Skeletal muscle satellite cell (primary cell): Measurements from ENCODE around the gene TLCD3A.
"Not testable (repeated sequence)": the region's sequence is repeated elsewhere in the genome, so short reads cannot be mapped to it uniquely, and the experiment has no call there.

Experiments
- H3K27me3 ChIP-seq: 2 replicates; pipeline ENCODE4 v1.7.0; 2013; ENCODE audit warnings: low read length; ENCODE audit not compliant: control insufficient read depth, insufficient read depth
- H3K36me3 ChIP-seq: 2 replicates; pipeline ENCODE4 v1.7.0; 2013; ENCODE audit warnings: mild to moderate bottlenecking, control low read depth, low read length; ENCODE audit not compliant: insufficient read depth
- H3K4me1 ChIP-seq: 2 replicates; pipeline ENCODE4 v1.7.0; 2013; ENCODE audit warnings: low read length; ENCODE audit not compliant: control insufficient read depth, insufficient read depth
- H3K4me2 ChIP-seq: 2 replicates; pipeline ENCODE4 v1.7.0; 2013; ENCODE audit warnings: mild to moderate bottlenecking, low read length
- H3K4me3 ChIP-seq: 2 replicates; pipeline ENCODE4 v1.7.0; 2013; ENCODE audit warnings: low read length
- H3K9ac ChIP-seq: 2 replicates; pipeline ENCODE4 v1.7.0; 2013; ENCODE audit warnings: mild to moderate bottlenecking, low read depth, low read length, moderate library complexity
- H3K9me3 ChIP-seq: replicated peaks from 2 replicates; pipeline ENCODE4 v1.7.0; 2013; ENCODE audit warnings: mild to moderate bottlenecking, control low read depth, low read length

The TLCD3A gene

DNA sequence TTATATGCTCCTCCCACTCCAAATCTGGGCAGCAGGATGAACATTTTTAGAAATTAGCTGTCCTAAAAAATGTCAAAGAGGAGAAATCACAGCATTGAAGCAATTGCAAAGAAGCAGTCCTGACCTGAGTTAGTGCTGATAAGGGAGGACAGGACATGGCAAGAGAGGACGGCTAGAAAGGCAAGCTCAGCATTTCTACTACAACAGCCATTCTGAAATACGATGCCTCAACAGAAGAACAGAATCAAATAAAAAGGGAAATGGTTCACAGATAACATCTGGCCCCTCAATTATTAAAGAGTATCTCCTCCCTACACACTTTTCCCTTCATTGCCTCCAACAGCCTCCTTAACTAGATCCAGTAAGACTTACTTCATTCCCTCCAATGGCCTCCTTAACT lies 36.0 kb upstream of the TLCD3A start:
- H3K36me3 ChIP-seq: peaks cover 31% of the 10 kb centered on the region
- no peaks in the 10 kb centered on the region for H3K9me3 ChIP-seq
- H3K4me2 ChIP-seq: no peak overlapping the region
- H3K27me3 ChIP-seq: no peaks in the 10 kb centered on the region
- H3K4me1 ChIP-seq: peaks cover 48% of the 10 kb centered on the region
- peak overlapping the region; percentile 12 for H3K9ac ChIP-seq
- no peak overlapping the region for H3K4me3 ChIP-seq

DNA sequence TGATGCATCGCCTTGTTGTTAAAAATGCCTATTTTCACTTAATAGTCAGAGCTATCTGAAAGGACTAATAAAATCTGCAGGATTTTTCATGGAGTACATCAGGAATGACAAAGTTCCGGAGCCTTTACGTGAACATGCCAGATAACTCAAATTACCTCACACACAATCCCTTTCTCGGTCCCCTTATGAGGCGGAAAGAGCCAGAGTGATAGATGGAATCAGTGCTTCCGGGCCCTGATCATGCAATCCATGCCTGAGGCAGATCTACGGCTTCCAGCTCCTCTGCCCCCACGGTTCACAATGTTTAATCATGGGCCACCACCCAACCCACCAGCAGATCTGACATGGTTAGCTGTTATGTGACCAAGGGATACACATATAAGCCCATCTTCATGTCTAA lies 34.7 kb upstream of the TLCD3A start:
- H3K4me2 ChIP-seq: no peak overlapping the region
- no peaks in the 10 kb centered on the region for H3K27me3 ChIP-seq
- H3K4me1 ChIP-seq: peaks cover 37% of the 10 kb centered on the region
- peaks cover 31% of the 10 kb centered on the region for H3K36me3 ChIP-seq
- H3K9ac ChIP-seq: no peak overlapping the region
- H3K4me3 ChIP-seq: no peak overlapping the region
- H3K9me3 ChIP-seq: no peaks in the 10 kb centered on the region

DNA sequence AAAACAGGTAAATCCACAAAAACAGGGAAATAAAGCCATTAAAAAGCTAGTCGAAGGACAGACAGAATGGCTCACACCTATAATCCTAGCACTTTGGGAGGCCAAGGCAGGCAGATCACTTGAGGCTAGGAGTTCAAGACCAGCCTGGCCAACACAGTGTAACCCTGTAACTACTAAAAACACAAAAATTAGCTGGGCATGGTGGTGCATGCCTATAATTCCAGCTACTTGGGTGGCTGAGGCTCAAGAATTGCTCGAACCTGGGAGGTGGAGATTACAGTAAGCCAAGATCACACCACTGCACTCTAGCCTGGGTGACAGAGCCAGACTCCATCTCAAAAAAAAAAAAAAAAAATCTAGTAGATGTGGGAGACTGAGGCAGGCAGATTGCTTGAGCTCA lies 34.3 kb upstream of the TLCD3A start:
- peaks cover 31% of the 10 kb centered on the region for H3K36me3 ChIP-seq
- H3K9me3 ChIP-seq, H3K4me3 ChIP-seq, H3K4me2 ChIP-seq, H3K9ac ChIP-seq, H3K27me3 ChIP-seq: not testable (repeated sequence)
- peaks cover 33% of the 10 kb centered on the region for H3K4me1 ChIP-seq

DNA sequence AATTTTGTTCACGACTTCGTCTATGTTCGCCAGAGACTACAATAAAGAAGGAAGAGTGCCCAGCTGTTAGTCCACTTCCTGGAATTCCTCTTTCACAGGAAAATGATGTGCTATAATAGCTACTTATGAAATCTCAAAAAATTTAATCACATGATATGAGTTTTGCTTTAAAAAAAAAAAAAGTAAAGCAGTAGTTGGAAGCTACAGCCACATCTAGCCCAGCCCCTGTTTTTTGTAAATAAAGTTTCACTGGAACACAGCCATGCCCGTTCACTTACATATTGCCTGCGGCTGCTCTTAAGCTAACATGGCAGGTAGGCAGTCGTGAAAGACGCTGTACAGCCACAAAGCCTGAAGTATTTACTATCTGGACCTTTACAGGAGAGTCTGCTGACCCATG lies 33.1 kb upstream of the TLCD3A start:
- H3K27me3 ChIP-seq: no peaks in the 10 kb centered on the region
- H3K4me2 ChIP-seq: no peak overlapping the region
- peaks cover 31% of the 10 kb centered on the region for H3K36me3 ChIP-seq
- no peaks in the 10 kb centered on the region for H3K9me3 ChIP-seq
- H3K4me1 ChIP-seq: peaks cover 30% of the 10 kb centered on the region
- peak overlapping the region; percentile 8 for H3K9ac ChIP-seq
- H3K4me3 ChIP-seq: no peak overlapping the region

DNA sequence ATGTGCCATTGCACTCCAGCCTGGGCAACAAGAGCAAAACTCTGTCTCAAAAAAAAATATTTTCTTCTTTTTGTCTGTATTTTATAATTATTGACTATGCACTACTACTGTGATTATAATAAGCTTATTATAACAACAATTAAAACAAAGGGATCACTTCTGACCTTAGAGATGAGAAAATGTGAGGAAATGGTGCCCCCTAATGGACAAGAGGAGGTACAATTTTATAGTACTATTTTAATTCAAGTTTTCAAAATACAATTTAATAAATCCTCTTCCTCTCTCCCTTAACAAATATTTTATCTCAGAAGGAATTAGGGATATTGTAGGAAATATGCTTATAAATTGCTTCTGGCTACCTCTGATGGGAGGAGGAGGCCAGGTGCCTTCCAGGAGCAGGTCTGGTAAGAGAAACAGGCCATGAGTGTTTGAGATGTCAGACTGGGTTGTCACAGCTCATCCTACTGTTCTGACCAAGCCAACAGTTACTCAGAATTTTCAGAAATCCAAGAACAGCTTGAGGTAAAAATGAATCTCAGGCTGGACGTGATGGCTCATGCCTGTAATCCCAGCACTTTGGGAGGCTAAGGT lies 31.8 kb upstream of the TLCD3A start:
- no peaks in the 10 kb centered on the region for H3K9me3 ChIP-seq
- H3K4me1 ChIP-seq: peaks cover 18% of the 10 kb centered on the region
- no peaks in the 10 kb centered on the region for H3K27me3 ChIP-seq
- no peak overlapping the region for H3K4me2 ChIP-seq
- no peak overlapping the region for H3K4me3 ChIP-seq
- H3K36me3 ChIP-seq: peaks cover 28% of the 10 kb centered on the region
- no peak overlapping the region for H3K9ac ChIP-seq

DNA sequence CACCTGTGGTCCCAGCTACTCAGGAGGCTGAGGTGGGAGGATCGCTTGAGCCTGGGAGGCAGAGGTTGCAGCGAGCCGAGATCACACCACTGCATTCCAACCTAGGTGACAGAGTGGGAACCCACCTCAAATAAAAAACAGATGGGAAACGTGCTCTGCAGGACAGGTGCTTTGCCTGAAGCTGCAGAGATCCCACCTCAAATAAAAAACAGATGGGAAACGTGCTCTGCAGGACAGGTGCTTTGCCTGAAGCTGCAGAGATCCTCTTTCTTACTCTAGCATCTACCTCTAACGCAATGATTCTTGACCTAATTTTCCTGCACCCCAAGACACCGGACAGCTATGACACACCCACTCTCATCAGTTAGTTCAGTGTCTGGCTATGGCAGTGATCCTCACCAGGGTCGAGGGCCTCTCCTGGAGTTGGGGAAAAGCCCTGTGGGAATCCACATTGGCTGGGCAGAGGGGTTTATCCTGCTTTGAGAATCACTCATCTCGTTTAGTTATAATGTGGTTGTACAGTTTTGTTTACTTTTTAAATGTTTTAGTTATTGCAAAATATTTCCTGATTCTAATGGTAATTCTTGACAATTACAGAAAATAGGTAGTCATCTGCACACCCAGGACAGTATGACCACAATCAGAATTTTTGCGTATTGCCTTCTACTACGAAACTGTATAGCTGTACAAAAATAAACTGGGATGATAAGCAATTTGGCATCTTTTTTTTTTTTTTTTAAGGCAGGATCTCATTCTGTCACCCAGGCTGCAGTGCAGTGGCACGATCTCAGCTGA lies 29.1 kb upstream of the TLCD3A start:
- H3K9me3 ChIP-seq: no peaks in the 10 kb centered on the region
- H3K9ac ChIP-seq: no peak overlapping the region
- H3K36me3 ChIP-seq: peaks cover 19% of the 10 kb centered on the region
- H3K27me3 ChIP-seq: no peaks in the 10 kb centered on the region
- H3K4me3 ChIP-seq: no peak overlapping the region
- H3K4me1 ChIP-seq: peaks cover 13% of the 10 kb centered on the region
- no peak overlapping the region for H3K4me2 ChIP-seq

DNA sequence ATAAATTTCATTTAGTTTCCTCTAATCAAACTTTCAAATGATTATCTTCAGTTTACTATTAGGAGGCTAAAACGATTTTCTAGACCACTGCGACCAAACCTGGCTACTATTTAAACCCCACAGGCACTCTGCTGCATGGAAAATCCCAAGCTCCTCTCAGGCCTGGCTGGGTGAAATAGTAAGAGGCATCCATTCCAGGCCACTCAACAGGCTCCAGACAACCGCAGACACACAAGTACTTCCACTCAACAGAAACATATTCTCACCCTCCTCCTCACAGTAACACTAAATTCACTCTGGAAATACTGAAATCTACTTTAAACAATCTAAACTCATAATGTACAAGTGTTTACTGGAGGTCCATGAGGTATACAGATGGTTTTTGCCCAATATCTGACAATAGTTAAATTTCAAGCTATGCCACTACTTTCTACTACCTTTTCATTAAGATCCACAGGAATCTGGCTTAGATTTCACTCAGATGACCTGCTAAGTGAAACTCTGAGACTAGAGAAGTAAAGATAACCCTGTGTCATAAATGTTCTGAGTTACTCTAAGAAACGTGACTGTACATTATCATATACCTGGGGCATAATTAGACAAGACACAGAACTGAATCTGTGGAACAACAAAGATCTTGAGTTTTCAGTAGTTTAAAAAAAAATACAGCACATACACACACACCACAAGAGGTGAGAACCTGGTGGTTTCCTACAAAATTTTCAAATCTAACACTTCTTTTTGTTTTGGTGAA lies 28.1 kb upstream of the TLCD3A start:
- Histone ChIP-seq H3K36me3 (peaks cover 28% of the 10 kb centered on the region), H3K27me3 (no peaks in the 10 kb centered on the region), H3K4me3 (no peak overlapping the region), H3K9me3 (no peaks in the 10 kb centered on the region), H3K9ac (no peak overlapping the region), H3K4me1 (peaks cover 11% of the 10 kb centered on the region), H3K4me2 (no peak overlapping the region)

DNA sequence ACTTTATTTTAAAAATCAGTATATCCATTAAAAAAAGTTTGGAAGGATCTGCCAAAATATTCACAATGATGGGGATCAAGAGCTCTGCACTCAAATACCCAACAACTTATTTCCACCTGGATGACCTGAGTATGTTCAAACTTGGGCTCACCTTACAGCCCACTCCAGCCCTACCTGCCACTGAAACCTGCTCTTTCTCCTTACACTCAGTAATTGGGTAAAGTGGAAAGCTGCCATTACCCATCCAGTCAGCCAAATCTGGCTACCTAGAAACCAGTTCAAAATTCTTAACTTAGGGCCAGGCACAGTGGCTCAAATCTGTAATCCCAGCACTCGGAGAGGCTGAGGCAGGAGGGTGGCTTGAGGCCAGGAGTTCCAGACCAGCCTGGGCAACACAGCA lies 27.4 kb upstream of the TLCD3A start:
- Histone ChIP-seq H3K36me3 (peaks cover 36% of the 10 kb centered on the region), H3K9me3 (no peaks in the 10 kb centered on the region), H3K4me2 (no peak overlapping the region), H3K4me1 (peaks cover 6% of the 10 kb centered on the region), H3K9ac (no peak overlapping the region), H3K27me3 (no peaks in the 10 kb centered on the region), H3K4me3 (no peak overlapping the region)

DNA sequence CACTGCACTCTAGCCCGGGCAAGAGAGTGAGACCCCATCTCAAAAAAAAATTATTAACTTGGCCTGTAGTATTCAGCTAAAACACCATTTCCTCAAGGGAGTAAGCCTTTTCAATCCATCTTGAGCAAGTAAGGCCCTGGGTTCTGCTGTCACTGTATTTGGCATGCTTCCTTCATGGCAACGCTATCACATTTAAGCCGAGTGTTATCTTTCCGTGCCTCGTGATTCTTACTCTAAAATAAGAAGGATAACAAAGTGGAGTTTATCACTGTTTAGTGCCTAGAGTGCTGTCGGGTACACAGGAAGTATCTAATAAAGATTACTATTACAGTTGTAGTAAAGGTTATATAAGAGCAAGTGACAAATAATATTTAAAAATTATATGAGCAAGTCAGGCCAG lies 26.5 kb upstream of the TLCD3A start:
- H3K27me3 ChIP-seq: no peaks in the 10 kb centered on the region
- H3K9me3 ChIP-seq: no peaks in the 10 kb centered on the region
- no peak overlapping the region for H3K4me3 ChIP-seq
- peaks cover 6% of the 10 kb centered on the region for H3K4me1 ChIP-seq
- no peak overlapping the region for H3K9ac ChIP-seq
- peaks cover 40% of the 10 kb centered on the region for H3K36me3 ChIP-seq
- no peak overlapping the region for H3K4me2 ChIP-seq

DNA sequence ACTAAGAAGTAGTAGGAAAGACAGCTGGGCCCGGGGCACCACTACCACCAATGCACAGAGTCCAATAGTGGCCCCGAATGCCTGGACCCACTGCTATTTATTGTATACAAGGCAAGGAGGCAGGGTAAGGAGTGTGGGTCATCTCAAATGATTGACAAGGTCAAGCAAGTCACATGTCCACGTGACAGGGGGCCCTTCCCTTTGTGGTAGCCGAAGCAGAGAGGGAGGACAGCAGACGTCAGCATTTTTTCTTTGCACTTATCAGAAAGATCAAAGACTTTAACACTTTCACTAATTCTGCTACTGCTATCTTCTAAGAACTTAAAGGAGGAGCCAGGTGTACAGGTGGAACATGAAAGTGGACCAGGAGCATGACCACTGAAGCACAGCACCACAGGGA lies 24.3 kb upstream of the TLCD3A start:
- Histone ChIP-seq H3K4me1 (peaks cover 11% of the 10 kb centered on the region), H3K27me3 (no peaks in the 10 kb centered on the region), H3K4me3 (no peak overlapping the region), H3K36me3 (peaks cover 44% of the 10 kb centered on the region), H3K9ac (no peak overlapping the region), H3K9me3 (no peaks in the 10 kb centered on the region), H3K4me2 (no peak overlapping the region)

DNA sequence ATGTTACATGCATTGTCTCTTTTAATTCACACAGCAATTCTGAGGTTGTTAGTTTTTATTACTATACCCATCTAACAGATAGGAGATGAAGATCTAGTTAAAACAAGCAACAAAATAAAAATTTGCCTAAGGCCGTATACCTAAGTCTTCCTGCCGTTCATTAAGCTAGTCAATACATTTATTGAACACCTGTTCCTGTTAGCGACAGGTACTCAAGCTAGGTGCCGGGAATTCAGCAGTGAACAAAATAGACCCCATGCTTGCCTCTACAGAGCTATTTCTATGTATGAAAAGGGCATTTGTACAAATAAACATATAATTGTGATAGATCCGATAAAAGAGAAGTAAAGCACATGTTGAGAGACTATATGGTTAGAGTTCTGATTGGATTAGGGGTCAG lies 14.3 kb upstream of the TLCD3A start:
- Histone ChIP-seq H3K9me3 (no peaks in the 10 kb centered on the region), H3K36me3 (no peaks in the 10 kb centered on the region), H3K9ac (no peak overlapping the region), H3K4me3 (no peak overlapping the region), H3K4me1 (peaks cover 10% of the 10 kb centered on the region), H3K27me3 (no peaks in the 10 kb centered on the region), H3K4me2 (no peak overlapping the region)
